B cell (primary cell): ENCODE measurements around the gene KLHL20. TPM values are rescaled to one million over a fixed set of nuclear protein-coding genes. Genes with fewer than 3 reads are reported as not detected.
"Not testable (repeated sequence)": the region's sequence is repeated elsewhere in the genome, so short reads cannot be mapped to it uniquely, and the experiment has no call there.

Experiments used
- ATAC-seq: fragments of 200-7000 bp; cut with Tn5 transposase; one replicate; pipeline ENCODE4 v1.10.0; 2021; ENCODE audit warnings: low read depth, mild to moderate bottlenecking, moderate number of reproducible peaks, moderate library complexity
- CTCF ChIA-PET: fragments of 350-600 bp; sonication (Branson Sonifier 250); formaldehyde crosslinking; loops from one replicate; lab custom pipeline; 2021; ENCODE audit warnings: antibody characterized with exemption, inconsistent platforms; lab: Charles Lee
- POLR2A ChIA-PET: fragments of 350-600 bp; sonication (Branson Sonifier 250); formaldehyde crosslinking; loops from one replicate; lab custom pipeline; 2021; ENCODE audit warnings: antibody characterized with exemption; lab: Charles Lee
- DNase-seq: peaks from one replicate; pipeline ENCODE4 v3.0.0; 2013
- H2AFZ ChIP-seq: 2 replicates; pipeline ENCODE4 v1.6.1; 2012; ENCODE audit warnings: mild to moderate bottlenecking, low read depth, low read length; ENCODE audit not compliant: insufficient read depth, poor library complexity, severe bottlenecking
- H3K27ac ChIP-seq, 2 donors: 1 replicate in 1 of 2; 2 replicates in 1 of 2; pipeline ENCODE4 v1.5.1; 2012 to 2013; ENCODE audit warnings: low read length in 2 of 2, mild to moderate bottlenecking in 2 of 2, moderate library complexity in 1 of 2
- H3K27me3 ChIP-seq, 4 experiments: fragments of 200-600 bp in 1 of 4; sonication (generic) in 1 of 4; replicated peaks in 1 of 4; 1 replicate in 2 of 4; 2 replicates in 2 of 4; pipeline versions ENCODE4 v1.6.1 to v1.7.0; 2013 to 2016; ENCODE audit warnings: low read length in 3 of 4, mild to moderate bottlenecking in 2 of 4, mixed read lengths in 1 of 4, moderate library complexity in 1 of 4; ENCODE audit not compliant: insufficient read depth in 4 of 4, control insufficient read depth in 3 of 4; ENCODE audit errors: control extremely low read depth in 1 of 4
- H3K36me3 ChIP-seq, 2 experiments: replicated peaks in 1 of 2; 1 replicate in 1 of 2; 2 replicates in 1 of 2; pipeline versions ENCODE4 v1.6.1 to v1.7.1; 2013; ENCODE audit warnings: low read length in 1 of 2; ENCODE audit not compliant: insufficient read depth in 2 of 2, control insufficient read depth in 1 of 2; ENCODE audit errors: control extremely low read depth in 1 of 2, extremely low read depth in 1 of 2
- H3K4me1 ChIP-seq, 2 donors: fragments of 200-600 bp in 1 of 2; sonication (generic) in 1 of 2; 1 replicate in 1 of 2; 2 replicates in 1 of 2; pipeline versions ENCODE4 v1.5.1 to v1.6.1; 2013 to 2017; ENCODE audit warnings: low read length in 2 of 2; ENCODE audit not compliant: control insufficient read depth in 2 of 2, insufficient read depth in 2 of 2
- H3K4me2 ChIP-seq: replicated peaks from 2 replicates; pipeline ENCODE3; 2012; ENCODE audit warnings: mild to moderate bottlenecking, low read depth, low read length; ENCODE audit not compliant: poor library complexity, severe bottlenecking
- H3K4me3 ChIP-seq, 5 experiments: fragments of 200-600 bp in 1 of 5; sonication (generic) in 1 of 5; 1 replicate in 3 of 5; 2 replicates in 2 of 5; pipeline versions ENCODE4 v1.5.1 to v1.7.0; 2011 to 2016; ENCODE audit warnings: low read length in 4 of 5, mild to moderate bottlenecking in 4 of 5, low read depth in 2 of 5, control low read depth in 1 of 5, moderate library complexity in 1 of 5; ENCODE audit not compliant: insufficient read depth in 1 of 5; ENCODE audit errors: control extremely low read depth in 1 of 5, extremely low read depth in 1 of 5
- H3K79me2 ChIP-seq: fragments of 200-600 bp; sonication (generic); one replicate; pipeline ENCODE4 v1.6.0; 2016; ENCODE audit warnings: low read length; ENCODE audit not compliant: control insufficient read depth, insufficient read depth
- H3K9ac ChIP-seq: fragments of 200-600 bp; sonication (generic); 2 replicates; pipeline ENCODE4 v1.6.1; 2017; ENCODE audit warnings: mild to moderate bottlenecking, low read length, moderate library complexity
- H3K9me3 ChIP-seq, 3 donors: one replicate each; pipeline versions ENCODE4 v1.6.1 to v1.7.1; 2013; ENCODE audit warnings: low read length in 2 of 3; ENCODE audit not compliant: control insufficient read depth in 2 of 3, insufficient read depth in 1 of 3; ENCODE audit errors: control extremely low read depth in 1 of 3
- H4K20me1 ChIP-seq: 2 replicates; pipeline ENCODE4 v1.6.0; 2012; ENCODE audit warnings: mild to moderate bottlenecking, low read length; ENCODE audit not compliant: insufficient read depth, control insufficient read depth, poor library complexity, severe bottlenecking
- H3K27ac Mint-ChIP-seq: one replicate; pipeline ENCODE4 v1.8.0; 2021; ENCODE audit warnings: mixed read lengths
- H3K27me3 Mint-ChIP-seq: one replicate; pipeline ENCODE4 v1.8.0; 2021; ENCODE audit warnings: mixed read lengths
- H3K4me1 Mint-ChIP-seq: one replicate; pipeline ENCODE4 v1.8.0; 2021; ENCODE audit warnings: mixed read lengths
- H3K4me3 Mint-ChIP-seq: one replicate; pipeline ENCODE4 v1.8.0; 2021; ENCODE audit warnings: mixed read lengths
- H3K9me3 Mint-ChIP-seq: one replicate; pipeline ENCODE4 v1.8.0; 2022; ENCODE audit warnings: mixed read lengths; ENCODE audit not compliant: insufficient read depth
- EZH2 ChIP-seq: IDR thresholded peaks from 2 replicates; pipeline ENCODE4 v1.6.1; 2012; ENCODE audit warnings: borderline replicate concordance, low read depth, mild to moderate bottlenecking, moderate library complexity, low read length; ENCODE audit not compliant: insufficient read depth, poor library complexity, severe bottlenecking
- WGBS: methylation state at CpG from one replicate; pipeline ENCODE4 v1.1.5; 2013; ENCODE audit warnings: missing lambda C conversion rate; ENCODE audit not compliant: insufficient coverage; 5-methylcytosine and 5-hydroxymethylcytosine counted together
- intact Hi-C: fragments of 100-400 bp; cut with micrococcal nuclease; formaldehyde crosslinking; loops from one replicate; pipeline ENCODE4 v1.10.0; 2022
- polyA plus RNA-seq: library from polyadenylated mRNA; depleted of rRNA; stranded (reverse); fragments of >200 nt; gene quantifications from 2 replicates; pipeline ENCODE4 v1.2.3, GENCODE V29; 2012
- total RNA-seq, 2 donors: library from RNA; stranded (reverse); fragments of 120-200 nt in 1 of 2; gene quantifications; 1 replicate in 1 of 2; 2 replicates in 1 of 2; pipeline versions ENCODE4 v1.2.3 to v1.2.4, GENCODE V29; 2013 to 2022
- TF ChIP-seq, protein P1 (sequence below): fragments of 200-600 bp; IDR thresholded peaks from one replicate; pipeline ENCODE4 v1.8.0; 2022; ENCODE audit warnings: antibody characterized with exemption, mild to moderate bottlenecking

KLHL20 gene
- total and polyA plus RNA-seq, 2 donors (not counting 1 experiment from before 2014, with no cell fraction given) = 8.9 to 32.2 TPM

DNA sequence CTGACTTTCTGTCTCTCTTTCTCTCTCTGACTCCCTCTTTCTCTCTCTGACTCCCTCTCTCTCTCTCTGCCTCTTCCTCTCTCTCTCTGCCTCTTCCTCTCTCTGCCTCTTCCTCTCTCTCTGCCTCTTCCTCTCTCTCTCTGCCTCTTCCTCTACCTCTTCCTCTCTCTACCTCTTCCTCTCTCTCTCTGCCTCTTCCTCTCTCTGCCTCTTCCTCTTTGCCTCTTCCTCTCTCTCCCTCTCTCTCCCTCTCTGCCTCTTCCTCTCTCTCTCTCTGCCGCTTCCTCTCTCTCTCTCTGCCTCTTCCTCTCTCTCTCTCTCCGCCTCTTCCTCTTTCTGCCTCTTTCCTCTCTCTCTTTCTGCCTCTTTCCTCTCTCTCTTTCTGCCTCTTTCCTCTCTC, 26.5 kb upstream of the KLHL20 start:
- no peaks in the 10 kb centered on the region for H3K36me3 ChIP-seq
- no peak overlapping the region for H3K27ac Mint-ChIP-seq
- WGBS = 79% methylated on average over 2 of the region's 2 CpGs

DNA sequence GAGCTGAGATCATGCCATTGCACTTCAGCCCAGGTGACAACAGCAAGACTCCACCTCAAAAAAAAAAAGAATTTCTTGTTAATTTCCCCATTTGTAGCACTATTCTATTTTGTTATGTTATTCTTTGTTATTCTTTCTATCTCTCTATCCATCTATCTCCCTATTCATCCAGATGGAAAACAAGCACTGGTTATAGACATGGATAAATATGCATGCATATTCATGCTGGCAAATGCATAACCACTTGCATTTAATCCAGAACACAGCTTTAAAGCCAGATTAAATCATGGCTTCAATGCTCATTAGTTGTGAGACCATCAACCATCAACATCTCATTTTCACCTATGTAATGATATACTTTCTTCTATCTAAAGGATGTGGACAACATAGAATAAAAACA, 21.5 kb upstream of the KLHL20 start:
- H3K27ac ChIP-seq = no peak overlapping the region
- no peak overlapping the region for H2AFZ ChIP-seq
- no peak for DNase-seq
- no peaks in the 10 kb centered on the region for H3K4me1 Mint-ChIP-seq
- TF ChIP-seq, protein P1, sequence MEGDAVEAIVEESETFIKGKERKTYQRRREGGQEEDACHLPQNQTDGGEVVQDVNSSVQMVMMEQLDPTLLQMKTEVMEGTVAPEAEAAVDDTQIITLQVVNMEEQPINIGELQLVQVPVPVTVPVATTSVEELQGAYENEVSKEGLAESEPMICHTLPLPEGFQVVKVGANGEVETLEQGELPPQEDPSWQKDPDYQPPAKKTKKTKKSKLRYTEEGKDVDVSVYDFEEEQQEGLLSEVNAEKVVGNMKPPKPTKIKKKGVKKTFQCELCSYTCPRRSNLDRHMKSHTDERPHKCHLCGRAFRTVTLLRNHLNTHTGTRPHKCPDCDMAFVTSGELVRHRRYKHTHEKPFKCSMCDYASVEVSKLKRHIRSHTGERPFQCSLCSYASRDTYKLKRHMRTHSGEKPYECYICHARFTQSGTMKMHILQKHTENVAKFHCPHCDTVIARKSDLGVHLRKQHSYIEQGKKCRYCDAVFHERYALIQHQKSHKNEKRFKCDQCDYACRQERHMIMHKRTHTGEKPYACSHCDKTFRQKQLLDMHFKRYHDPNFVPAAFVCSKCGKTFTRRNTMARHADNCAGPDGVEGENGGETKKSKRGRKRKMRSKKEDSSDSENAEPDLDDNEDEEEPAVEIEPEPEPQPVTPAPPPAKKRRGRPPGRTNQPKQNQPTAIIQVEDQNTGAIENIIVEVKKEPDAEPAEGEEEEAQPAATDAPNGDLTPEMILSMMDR = no peak
- TF ChIP-seq EZH2 = no peak
- ChIA-PET POLR2A (no interaction called here), CTCF (no interaction called here)
- no peak overlapping the region for H3K4me3 ChIP-seq
- H3K9me3 ChIP-seq = peaks cover 0 to 8% (median 0%) of the 10 kb centered on the region in 3 donors
- intact Hi-C loops = no loop called here
- no peak overlapping the region for H3K4me3 Mint-ChIP-seq
- no peak overlapping the region for H3K9ac ChIP-seq
- no peak overlapping the region for H3K4me2 ChIP-seq
- H3K4me1 ChIP-seq = no peaks in the 10 kb centered on the region
- no peaks in the 10 kb centered on the region for H3K79me2 ChIP-seq
- H3K27ac Mint-ChIP-seq = no peak overlapping the region
- H3K27me3 ChIP-seq = peaks cover 0 to 17% (median 11%) of the 10 kb centered on the region in 4 experiments
- no peaks in the 10 kb centered on the region for H4K20me1 ChIP-seq
- no peaks in the 10 kb centered on the region for H3K9me3 Mint-ChIP-seq
- peaks cover 54% of the 10 kb centered on the region for H3K27me3 Mint-ChIP-seq
- ATAC-seq = no peak
- no peaks in the 10 kb centered on the region for H3K36me3 ChIP-seq

More for the DNA sequence above, 26.5 kb upstream of the KLHL20 start:
- H3K4me2 ChIP-seq = no peak overlapping the region
- no peak overlapping the region for H2AFZ ChIP-seq
- no peak for TF ChIP-seq EZH2
- TF ChIP-seq, protein P1 = no peak
- H3K79me2 ChIP-seq = no peaks in the 10 kb centered on the region
- Mint-ChIP-seq H3K4me3 (no peak overlapping the region), H3K27me3 (peaks cover 18% of the 10 kb centered on the region), H3K4me1 (no peaks in the 10 kb centered on the region), H3K9me3 (no peaks in the 10 kb centered on the region)
- CTCF ChIA-PET = no interaction called here
- no peak overlapping the region for H3K27ac ChIP-seq
- ATAC-seq = no peak
- intact Hi-C loops = no loop called here
- POLR2A ChIA-PET = no interaction called here
- H3K4me3 ChIP-seq = no peak overlapping the region
- no peaks in the 10 kb centered on the region for H4K20me1 ChIP-seq
- peaks cover 0 to 8% (median 0%) of the 10 kb centered on the region in 3 donors for H3K9me3 ChIP-seq
- no peak for DNase-seq
- H3K9ac ChIP-seq = no peak overlapping the region
- no peaks in the 10 kb centered on the region for H3K27me3 ChIP-seq
- no peaks in the 10 kb centered on the region for H3K4me1 ChIP-seq

DNA sequence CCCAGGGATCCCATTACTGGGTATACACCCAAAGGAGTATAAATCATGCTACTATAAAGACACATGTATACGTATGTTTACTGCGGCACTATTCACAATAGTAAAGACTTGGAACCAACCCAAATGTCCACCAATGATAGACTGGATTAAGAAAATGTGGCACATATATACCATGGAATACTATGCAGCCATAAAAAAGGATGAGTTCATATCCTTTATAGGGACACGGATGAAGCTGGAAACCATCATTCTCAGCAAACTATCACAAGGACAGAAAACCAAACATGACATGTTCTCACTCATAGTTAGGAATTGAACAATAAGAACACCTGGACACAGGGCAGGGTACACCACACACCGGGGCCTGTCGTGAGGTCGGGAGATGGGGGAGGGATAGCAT, 13.5 kb upstream of the KLHL20 start:
- H3K9me3 Mint-ChIP-seq, DNase-seq, H3K27me3 ChIP-seq, H3K4me1 Mint-ChIP-seq, H3K4me1 ChIP-seq, H3K9me3 ChIP-seq, H4K20me1 ChIP-seq, CTCF ChIA-PET, H3K27ac Mint-ChIP-seq, H2AFZ ChIP-seq, H3K36me3 ChIP-seq, H3K27ac ChIP-seq, H3K79me2 ChIP-seq, ATAC-seq, H3K9ac ChIP-seq, H3K4me2 ChIP-seq, H3K4me3 ChIP-seq, H3K4me3 Mint-ChIP-seq, intact Hi-C loops, POLR2A ChIA-PET: not testable (repeated sequence)
- no CpG with 5 or more reads among the region's 6 CpGs for WGBS
- H3K27me3 Mint-ChIP-seq = peaks cover 41% of the 10 kb centered on the region
